HepG2 (cell line): ENCODE measurements around the gene CENPK. TPM values are rescaled to one million over a fixed set of nuclear protein-coding genes. Genes with fewer than 3 reads are reported as not detected.

Experiments
- DNMT3B ChIP-seq: conservative IDR thresholded peaks from 2 replicates; pipeline ENCODE4 v1.6.1; 2016; ENCODE audit warnings: missing biosample characterization, control low read depth
- EEA1 ChIP-seq: sonication (generic); formaldehyde crosslinking; IDR thresholded peaks from 2 replicates; pipeline ENCODE4 v1.5.1; 2020; ENCODE audit warnings: mild to moderate bottlenecking, missing genetic modification reagents, borderline replicate concordance
- KMT2A ChIP-seq: sonication (generic); formaldehyde crosslinking; IDR thresholded peaks from 2 replicates; pipeline ENCODE4 v1.4.0; 2020; ENCODE audit warnings: missing genetic modification reagents
- SNRNP70 ChIP-seq: fragments of 200-400 bp; formaldehyde crosslinking; IDR thresholded peaks from 2 replicates; pipeline ENCODE4 v1.6.1; 2017; ENCODE audit warnings: mild to moderate bottlenecking, low read depth, low read length, moderate library complexity
- polyA plus RNA-seq, 8 experiments: library from polyadenylated mRNA; depleted of rRNA in 3 of 8; stranded (reverse) in 7 of 8; unstranded in 1 of 8; fragments of >200 nt; fragmentation: Illumina TruSeq in 4 of 8; extraction: Trizol in 4 of 8; gene quantifications; 2 replicates each; pipeline versions ENCODE4 v1.2.1 to v1.2.3, GENCODE V29; 2011 to 2016; ENCODE audit warnings: low read depth in 4 of 8, missing spikeins in 1 of 8, mixed read lengths in 1 of 8; ENCODE audit not compliant: insufficient read depth in 1 of 8
- total RNA-seq, 5 experiments: library from RNA; depleted of rRNA; stranded (reverse); fragments of >200 nt; fragmentation: Illumina TruSeq; extraction: Trizol; gene quantifications; 2 replicates each; pipeline ENCODE4 v1.2.3, GENCODE V29; 2016; ENCODE audit warnings: low read depth in 1 of 5
- TF ChIP-seq, protein P1 (sequence below), 2 experiments: sonication (generic) in 1 of 2; formaldehyde crosslinking in 1 of 2; IDR thresholded peaks; 2 replicates each; pipeline versions ENCODE4 v1.5.1 to v1.6.1; 2011 to 2020; ENCODE audit warnings: borderline replicate concordance in 1 of 2, low read depth in 1 of 2, low read length in 1 of 2, mild to moderate bottlenecking in 1 of 2, missing genetic modification reagents in 1 of 2, moderate library complexity in 1 of 2
- TF ChIP-seq, protein P2 (sequence below): sonication (generic); formaldehyde crosslinking; IDR thresholded peaks from 2 replicates; pipeline ENCODE4 v1.9.0; 2021; ENCODE audit warnings: missing genetic modification reagents, borderline replicate concordance
- TF ChIP-seq, protein P3 (sequence below): fragments of 450-650 bp; IDR thresholded peaks from 2 replicates; pipeline ENCODE4 v1.6.1; 2016

CENPK gene
- total and polyA plus RNA-seq, 2 of the 13 experiments (the other 11 are each of a cell fraction or from before 2014, with no cell fraction given), result 14.3 to 54.4 TPM

DNA sequence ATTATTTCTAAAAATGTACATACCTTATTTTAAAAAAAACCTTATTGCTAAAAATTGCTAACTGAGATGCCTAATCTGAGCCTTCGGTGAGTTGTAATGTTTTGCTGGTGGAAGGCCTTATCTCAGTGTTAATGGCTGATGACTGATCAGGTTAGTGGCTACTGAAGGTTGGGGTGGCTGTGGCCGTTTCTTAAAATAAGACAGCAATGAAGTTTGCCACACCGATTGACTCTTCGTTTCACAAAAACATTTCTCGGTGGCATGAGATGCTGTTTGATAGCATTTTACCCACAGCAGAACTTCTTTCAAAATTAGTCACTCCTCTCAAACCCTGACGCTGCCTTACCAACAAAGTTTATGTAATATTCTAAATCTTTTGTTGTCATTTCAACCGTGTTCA is 14.7 kb downstream of the CENPK start (continued):
- TF ChIP-seq, protein P1, sequence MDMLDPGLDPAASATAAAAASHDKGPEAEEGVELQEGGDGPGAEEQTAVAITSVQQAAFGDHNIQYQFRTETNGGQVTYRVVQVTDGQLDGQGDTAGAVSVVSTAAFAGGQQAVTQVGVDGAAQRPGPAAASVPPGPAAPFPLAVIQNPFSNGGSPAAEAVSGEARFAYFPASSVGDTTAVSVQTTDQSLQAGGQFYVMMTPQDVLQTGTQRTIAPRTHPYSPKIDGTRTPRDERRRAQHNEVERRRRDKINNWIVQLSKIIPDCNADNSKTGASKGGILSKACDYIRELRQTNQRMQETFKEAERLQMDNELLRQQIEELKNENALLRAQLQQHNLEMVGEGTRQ (IDR thresholded peaks at IDR 0.05; ENCODE audit: low read depth, low read length), result no peak
- TF ChIP-seq, protein P1 (CRISPR knock-in tag; IDR thresholded peaks at IDR 0.05; ENCODE audit: borderline replicate concordance), result no peak
- TF ChIP-seq, protein P2, sequence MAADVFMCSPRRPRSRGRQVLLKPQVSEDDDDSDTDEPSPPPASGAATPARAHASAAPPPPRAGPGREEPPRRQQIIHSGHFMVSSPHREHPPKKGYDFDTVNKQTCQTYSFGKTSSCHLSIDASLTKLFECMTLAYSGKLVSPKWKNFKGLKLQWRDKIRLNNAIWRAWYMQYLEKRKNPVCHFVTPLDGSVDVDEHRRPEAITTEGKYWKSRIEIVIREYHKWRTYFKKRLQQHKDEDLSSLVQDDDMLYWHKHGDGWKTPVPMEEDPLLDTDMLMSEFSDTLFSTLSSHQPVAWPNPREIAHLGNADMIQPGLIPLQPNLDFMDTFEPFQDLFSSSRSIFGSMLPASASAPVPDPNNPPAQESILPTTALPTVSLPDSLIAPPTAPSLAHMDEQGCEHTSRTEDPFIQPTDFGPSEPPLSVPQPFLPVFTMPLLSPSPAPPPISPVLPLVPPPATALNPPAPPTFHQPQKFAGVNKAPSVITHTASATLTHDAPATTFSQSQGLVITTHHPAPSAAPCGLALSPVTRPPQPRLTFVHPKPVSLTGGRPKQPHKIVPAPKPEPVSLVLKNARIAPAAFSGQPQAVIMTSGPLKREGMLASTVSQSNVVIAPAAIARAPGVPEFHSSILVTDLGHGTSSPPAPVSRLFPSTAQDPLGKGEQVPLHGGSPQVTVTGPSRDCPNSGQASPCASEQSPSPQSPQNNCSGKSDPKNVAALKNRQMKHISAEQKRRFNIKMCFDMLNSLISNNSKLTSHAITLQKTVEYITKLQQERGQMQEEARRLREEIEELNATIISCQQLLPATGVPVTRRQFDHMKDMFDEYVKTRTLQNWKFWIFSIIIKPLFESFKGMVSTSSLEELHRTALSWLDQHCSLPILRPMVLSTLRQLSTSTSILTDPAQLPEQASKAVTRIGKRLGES (CRISPR knock-in tag), result no peak
- TF ChIP-seq DNMT3B (no peak), KMT2A (CRISPR knock-in tag) (no peak), SNRNP70 (no peak), EEA1 (no peak)
- TF ChIP-seq, protein P3, sequence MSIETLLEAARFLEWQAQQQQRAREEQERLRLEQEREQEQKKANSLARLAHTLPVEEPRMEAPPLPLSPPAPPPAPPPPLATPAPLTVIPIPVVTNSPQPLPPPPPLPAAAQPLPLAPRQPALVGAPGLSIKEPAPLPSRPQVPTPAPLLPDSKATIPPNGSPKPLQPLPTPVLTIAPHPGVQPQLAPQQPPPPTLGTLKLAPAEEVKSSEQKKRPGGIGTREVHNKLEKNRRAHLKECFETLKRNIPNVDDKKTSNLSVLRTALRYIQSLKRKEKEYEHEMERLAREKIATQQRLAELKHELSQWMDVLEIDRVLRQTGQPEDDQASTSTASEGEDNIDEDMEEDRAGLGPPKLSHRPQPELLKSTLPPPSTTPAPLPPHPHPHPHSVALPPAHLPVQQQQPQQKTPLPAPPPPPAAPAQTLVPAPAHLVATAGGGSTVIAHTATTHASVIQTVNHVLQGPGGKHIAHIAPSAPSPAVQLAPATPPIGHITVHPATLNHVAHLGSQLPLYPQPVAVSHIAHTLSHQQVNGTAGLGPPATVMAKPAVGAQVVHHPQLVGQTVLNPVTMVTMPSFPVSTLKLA, result no peak
